ENCODE data around the gene SNX33. TPM values are rescaled to one million over a fixed set of nuclear protein-coding genes. Genes with fewer than 3 reads are reported as not detected.

Gene SNX33
- total RNA-seq, 1 experiment from 2014 or later, result 8.3 TPM

- H3K9ac ChIP-seq (ENCODE audit: low read length), result no peak overlapping the region
- H3K79me2 ChIP-seq (ENCODE audit: insufficient read depth, low read length), result no peaks in the 10 kb centered on the region
- H3K9me3 ChIP-seq (ENCODE audit: control insufficient read depth in 1 of 2, insufficient read depth in 1 of 2, low read depth in 1 of 2, low read length in 2 of 2), result no peaks in the 10 kb centered on the region
- intact Hi-C loops (cut with micrococcal nuclease), result no loop called here
- no peak overlapping the region for H2AFZ ChIP-seq (ENCODE audit: low read depth, low read length, poor library complexity, severe bottlenecking)
- ChIA-PET CTCF (no interaction called here), RAD21 (ENCODE audit: low non-redundant PET in 1 of 2, low total read pairs in 2 of 2, uncharacterized antibody in 2 of 2, unreplicated experiment in 2 of 2) (no interaction called here), POLR2A (no interaction called here)
- H3K27ac ChIP-seq (ENCODE audit: low read depth, low read length), result no peak overlapping the region
- no peaks in the 10 kb centered on the region for H3K9me2 ChIP-seq (ENCODE audit: insufficient read depth)
- BruUV-seq (replicated peaks), result no TSS peak
- H3K4me1 ChIP-seq (ENCODE audit: control insufficient read depth in 1 of 2, insufficient read depth in 2 of 2, low read length in 2 of 2), result peaks cover 10 to 19% of the 10 kb centered on the region in 2 experiments; a peak in 3 of 4 replicates
- no peak overlapping the region for H3K4me3 ChIP-seq (replicated peaks in 1 of 2; ENCODE audit: low read depth in 1 of 2, low read length in 2 of 2)
- ATAC-seq (no peak), DNase-seq (ENCODE audit: low read depth, low spot score) (no peak)
- no peak overlapping the region for H3K4me2 ChIP-seq (ENCODE audit: low read length)
- H3K27me3 ChIP-seq (ENCODE audit: insufficient read depth, low read length), result no peaks in the 10 kb centered on the region
- no peaks in the 10 kb centered on the region for H4K20me1 ChIP-seq (ENCODE audit: insufficient read depth)
- H3K36me3 ChIP-seq (ENCODE audit: control insufficient read depth in 1 of 2, insufficient read depth in 2 of 2, low read length in 2 of 2), result no peaks in the 10 kb centered on the region
- TF ChIP-seq, protein P1, sequence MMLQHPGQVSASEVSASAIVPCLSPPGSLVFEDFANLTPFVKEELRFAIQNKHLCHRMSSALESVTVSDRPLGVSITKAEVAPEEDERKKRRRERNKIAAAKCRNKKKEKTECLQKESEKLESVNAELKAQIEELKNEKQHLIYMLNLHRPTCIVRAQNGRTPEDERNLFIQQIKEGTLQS (IDR thresholded peaks at IDR 0.05), result no peak
- TF ChIP-seq ZFX (IDR thresholded peaks at IDR 0.05) (no peak), CBX3 (IDR thresholded peaks at IDR 0.05; ENCODE audit: low read depth) (no peak), FOSL1 (IDR thresholded peaks at IDR 0.05; ENCODE audit: low read depth) (no peak), ELF1 (IDR thresholded peaks at IDR 0.05; ENCODE audit: borderline replicate concordance, low read depth) (no peak), ZNF274 (IDR thresholded peaks at IDR 0.05; ENCODE audit: low read depth, low read length) (no peak), TCF7L2 (IDR thresholded peaks at IDR 0.05; ENCODE audit: borderline replicate concordance, extremely low read depth, insufficient read depth, insufficient read length) (no peak), POLR2A (IDR thresholded peaks at IDR 0.05; ENCODE audit: borderline replicate concordance, extremely low read depth, insufficient read depth, insufficient read length) (no peak)
These were observed 48.6 kb downstream of the SNX33 start for GRCh38 chr15:75696311-75696720.

GRCh38 chr15:75696854-75697259 is 49.1 kb downstream of the SNX33 start:
- Histone ChIP-seq H3K36me3 (ENCODE audit: control insufficient read depth in 1 of 2, insufficient read depth in 2 of 2, low read length in 2 of 2) (no peaks in the 10 kb centered on the region), H3K9me2 (ENCODE audit: insufficient read depth) (no peaks in the 10 kb centered on the region), H3K27me3 (ENCODE audit: insufficient read depth, low read length) (no peaks in the 10 kb centered on the region), H3K4me3 (replicated peaks in 1 of 2; ENCODE audit: low read depth in 1 of 2, low read length in 2 of 2) (no peak overlapping the region), H3K4me2 (ENCODE audit: low read length) (no peak overlapping the region), H3K79me2 (ENCODE audit: insufficient read depth, low read length) (no peaks in the 10 kb centered on the region), H3K27ac (ENCODE audit: low read depth, low read length) (no peak overlapping the region), H3K9ac (ENCODE audit: low read length) (no peak overlapping the region), H3K4me1 (ENCODE audit: control insufficient read depth in 1 of 2, insufficient read depth in 2 of 2, low read length in 2 of 2) (peaks cover 10 to 19% of the 10 kb centered on the region in 2 experiments; a peak in 3 of 4 replicates), H4K20me1 (ENCODE audit: insufficient read depth) (no peaks in the 10 kb centered on the region), H3K9me3 (ENCODE audit: control insufficient read depth in 1 of 2, insufficient read depth in 1 of 2, low read depth in 1 of 2, low read length in 2 of 2) (no peaks in the 10 kb centered on the region), H2AFZ (ENCODE audit: low read depth, low read length, poor library complexity, severe bottlenecking) (no peak overlapping the region)
- no TSS peak for BruUV-seq (replicated peaks)
- ChIA-PET POLR2A (no interaction called here), CTCF (no interaction called here), RAD21 (ENCODE audit: low non-redundant PET in 1 of 2, low total read pairs in 2 of 2, uncharacterized antibody in 2 of 2, unreplicated experiment in 2 of 2) (no interaction called here)
- ATAC-seq, result no peak
- intact Hi-C loops (cut with micrococcal nuclease), result no loop called here
- DNase-seq (ENCODE audit: low read depth, low spot score), result no peak
- TF ChIP-seq ELF1 (IDR thresholded peaks at IDR 0.05; ENCODE audit: borderline replicate concordance, low read depth), result no peak
- no peak for TF ChIP-seq POLR2AphosphoS5 (IDR thresholded peaks at IDR 0.05; ENCODE audit: low read depth, low read length)
- no peak for TF ChIP-seq SIN3A (IDR thresholded peaks at IDR 0.05; ENCODE audit: low read depth)
- no peak for TF ChIP-seq POLR2A (IDR thresholded peaks at IDR 0.05; ENCODE audit: borderline replicate concordance, extremely low read depth, insufficient read depth, insufficient read length)
- no peak for TF ChIP-seq RAD21 (IDR thresholded peaks at IDR 0.05; ENCODE audit: low read depth)
- TF ChIP-seq ZNF274 (IDR thresholded peaks at IDR 0.05; ENCODE audit: low read depth, low read length), result no peak
- no peak for TF ChIP-seq MAX (IDR thresholded peaks at IDR 0.05)
- TF ChIP-seq REST (IDR thresholded peaks at IDR 0.05; ENCODE audit: low read depth), result no peak
- no peak for TF ChIP-seq EZH2phosphoT487 (IDR thresholded peaks at IDR 0.05; ENCODE audit: borderline replicate concordance)
- TF ChIP-seq CBX3 (IDR thresholded peaks at IDR 0.05; ENCODE audit: low read depth), result no peak
- no peak for TF ChIP-seq ZFX (IDR thresholded peaks at IDR 0.05)
- TF ChIP-seq SRF (IDR thresholded peaks at IDR 0.05; ENCODE audit: low read depth), result no peak
- TF ChIP-seq SP1 (IDR thresholded peaks at IDR 0.05; ENCODE audit: low read depth), result no peak
- TF ChIP-seq EGR1 (IDR thresholded peaks at IDR 0.05; ENCODE audit: low read depth), result no peak
